GM10248 (cell line): ENCODE data around the gene LYPD3.

Source experiments
- CTCF ChIA-PET: fragments of 300-600 bp; sonication (Branson Sonifier 250); formaldehyde crosslinking; extraction: SDS; loops from one replicate; lab custom pipeline; 2021; ENCODE audit warnings: antibody characterized with exemption; lab: Yijun Ruan, JAX
- POLR2A ChIA-PET: fragments of 350-650 bp; sonication (Branson Sonifier 250); formaldehyde crosslinking; extraction: SDS; loops from one replicate; lab custom pipeline; 2020; ENCODE audit warnings: antibody characterized with exemption; lab: Yijun Ruan, JAX
- DNase-seq: peaks from one replicate; pipeline ENCODE4 v3.0.0; 2012; ENCODE audit errors: extremely low spot score
- TF ChIP-seq, protein P1 (sequence below): IDR thresholded peaks from 2 replicates; pipeline ENCODE4 v1.5.1; 2012; ENCODE audit warnings: mild to moderate bottlenecking, low read depth; ENCODE audit errors: extremely low read depth, missing control alignments, control extremely low read depth

Gene LYPD3

DNA sequence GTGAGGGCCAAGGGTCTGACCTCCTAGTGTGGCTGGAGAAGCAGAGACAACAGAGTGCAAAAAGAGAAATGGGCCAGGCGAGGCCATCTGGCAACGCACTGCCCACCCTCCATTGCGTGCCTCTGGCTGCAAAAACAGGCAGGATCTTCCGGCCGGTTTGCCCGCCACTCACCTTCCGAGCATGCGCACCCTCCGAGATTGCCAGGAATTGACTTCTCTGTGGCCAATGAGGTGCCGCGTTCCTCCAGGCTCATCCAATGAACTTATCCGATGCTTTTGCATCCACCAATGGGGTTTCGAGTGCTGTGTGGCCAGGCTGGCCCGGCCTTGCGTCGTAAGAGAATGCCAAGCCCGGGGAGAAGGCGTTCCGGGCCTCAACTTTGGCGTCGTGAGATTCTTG is 50.9 kb downstream of the LYPD3 start, which contains the start of gene TEX101:
TEX101 (plus strand) TSS at position 337 of the 400 bp plus-strand sequence. CDS start 1,030 bp downstream, outside the sequence.
- CTCF ChIA-PET, result no interaction called here

DNA sequence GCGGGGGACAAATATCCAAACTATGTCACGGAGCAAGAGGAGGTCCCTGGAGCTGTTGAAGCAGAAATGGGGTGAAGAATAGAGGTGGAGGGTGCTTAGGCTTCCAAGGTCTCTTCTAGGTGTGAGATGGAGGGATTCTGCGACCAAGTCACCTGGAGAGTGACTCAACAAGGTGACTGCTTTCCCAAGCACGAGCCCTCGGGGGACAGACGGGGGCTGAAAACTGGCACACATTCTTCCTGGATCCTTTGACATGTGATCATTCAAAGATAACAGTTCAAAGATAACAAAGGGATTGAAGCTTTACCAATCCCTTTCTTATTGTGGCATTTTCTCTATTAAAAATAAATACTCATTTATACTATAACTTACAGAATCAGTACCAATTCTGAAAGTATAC is 53.0 kb downstream of the LYPD3 start:
- POLR2A ChIA-PET, result no interaction called here
- DNase-seq, result no peak
- CTCF ChIA-PET, result interaction anchor here (1.1 kb wide), 1 partner anchor 35 kb away, joined by 3 read pairs; no protein-coding TSS in a partner anchor
- TF ChIP-seq, protein P1, sequence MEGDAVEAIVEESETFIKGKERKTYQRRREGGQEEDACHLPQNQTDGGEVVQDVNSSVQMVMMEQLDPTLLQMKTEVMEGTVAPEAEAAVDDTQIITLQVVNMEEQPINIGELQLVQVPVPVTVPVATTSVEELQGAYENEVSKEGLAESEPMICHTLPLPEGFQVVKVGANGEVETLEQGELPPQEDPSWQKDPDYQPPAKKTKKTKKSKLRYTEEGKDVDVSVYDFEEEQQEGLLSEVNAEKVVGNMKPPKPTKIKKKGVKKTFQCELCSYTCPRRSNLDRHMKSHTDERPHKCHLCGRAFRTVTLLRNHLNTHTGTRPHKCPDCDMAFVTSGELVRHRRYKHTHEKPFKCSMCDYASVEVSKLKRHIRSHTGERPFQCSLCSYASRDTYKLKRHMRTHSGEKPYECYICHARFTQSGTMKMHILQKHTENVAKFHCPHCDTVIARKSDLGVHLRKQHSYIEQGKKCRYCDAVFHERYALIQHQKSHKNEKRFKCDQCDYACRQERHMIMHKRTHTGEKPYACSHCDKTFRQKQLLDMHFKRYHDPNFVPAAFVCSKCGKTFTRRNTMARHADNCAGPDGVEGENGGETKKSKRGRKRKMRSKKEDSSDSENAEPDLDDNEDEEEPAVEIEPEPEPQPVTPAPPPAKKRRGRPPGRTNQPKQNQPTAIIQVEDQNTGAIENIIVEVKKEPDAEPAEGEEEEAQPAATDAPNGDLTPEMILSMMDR, result no peak

More for the DNA sequence above, 50.9 kb downstream of the LYPD3 start, which contains the start of gene TEX101:
- DNase-seq, result no peak
- POLR2A ChIA-PET, result no interaction called here
- TF ChIP-seq, protein P1, result no peak
